GM12878 (cell line): Measurements from ENCODE around the gene TIPRL. TPM values are rescaled to one million over a fixed set of nuclear protein-coding genes. Genes with fewer than 3 reads are reported as not detected.

Source experiments
- ATAC-seq: fragments of 200-7000 bp; cut with Tn5 transposase; 3 replicates; pipeline ENCODE4 v1.9.1; 2020; ENCODE audit warnings: mild to moderate bottlenecking, moderate library complexity
- BruUV-seq: library from RNA; stranded (reverse); fragments of 400-500 nt; replicated peaks from 2 replicates; lab custom pipeline; 2021; lab: Mats Ljungman, UMichigan
- CTCF ChIA-PET: fragments of 300-600 bp; sonication (Branson Sonifier 250); formaldehyde crosslinking; extraction: SDS; loops from one replicate; lab custom pipeline; 2021; ENCODE audit warnings: inconsistent platforms; lab: Yijun Ruan, JAX
- POLR2A ChIA-PET: fragments of 350-600 bp; formaldehyde crosslinking; extraction: SDS; loops from one replicate; lab custom pipeline; 2021; ENCODE audit warnings: inconsistent platforms; lab: Charles Lee
- RAD21 ChIA-PET: fragments of 300-600 bp; sonication (Branson Sonifier 250); formaldehyde crosslinking; loops from one replicate; lab custom pipeline; 2023; ENCODE audit warnings: antibody characterized with exemption; ENCODE audit not compliant: unreplicated experiment; lab: Charles Lee
- SMC1A ChIA-PET: fragments of 300-600 bp; sonication (Branson Sonifier 250); formaldehyde crosslinking; loops from one replicate; lab custom pipeline; 2023; ENCODE audit not compliant: unreplicated experiment, uncharacterized antibody; lab: Charles Lee
- DNase-seq: peaks from one replicate; pipeline ENCODE4 v3.0.0-alpha.2; 2011; ENCODE audit warnings: low read depth, low spot score
- FAIRE-seq: peaks from 3 replicates; lab custom pipeline; 2011; peaks lifted over from hg19 to GRCh38; lab: Jason Lieb, UNC
- H2AFZ ChIP-seq: 2 replicates; pipeline ENCODE4 v1.6.0; 2011; ENCODE audit warnings: low read depth, low read length, control low read depth; ENCODE audit not compliant: control insufficient read depth
- H3K27ac ChIP-seq: 2 replicates; pipeline ENCODE4 v1.5.1; 2011; ENCODE audit warnings: control low read depth; ENCODE audit not compliant: control insufficient read depth, insufficient read depth
- H3K27me3 ChIP-seq, 2 experiments: replicated peaks in 1 of 2; 2 replicates each; pipeline versions ENCODE4 v1.6.0 to v1.6.1; 2011; ENCODE audit warnings: low read length in 1 of 2; ENCODE audit not compliant: control insufficient read depth in 2 of 2, insufficient read depth in 2 of 2
- H3K36me3 ChIP-seq, 2 experiments: 2 replicates each; pipeline ENCODE4 v1.5.1; 2011; ENCODE audit warnings: low read length in 1 of 2; ENCODE audit not compliant: control insufficient read depth in 2 of 2, insufficient read depth in 2 of 2
- H3K4me1 ChIP-seq: 2 replicates; pipeline ENCODE4 v1.6.1; 2011; ENCODE audit warnings: mild to moderate bottlenecking, low read length, moderate library complexity, mixed read lengths; ENCODE audit not compliant: control insufficient read depth, insufficient read depth
- H3K4me2 ChIP-seq: 2 replicates; pipeline ENCODE4 v1.6.0; 2011; ENCODE audit warnings: control low read depth; ENCODE audit not compliant: control insufficient read depth, insufficient read depth
- H3K4me3 ChIP-seq: fragments of 200-600 bp; sonication (generic); 2 replicates; pipeline ENCODE4 v1.5.1; 2016
- H3K79me2 ChIP-seq: 2 replicates; pipeline ENCODE4 v1.6.0; 2011; ENCODE audit warnings: low read length; ENCODE audit not compliant: control insufficient read depth, insufficient read depth
- H3K9ac ChIP-seq: 2 replicates; pipeline ENCODE4 v1.8.0; 2011; ENCODE audit warnings: low read length, control low read depth, mixed read lengths; ENCODE audit not compliant: control insufficient read depth, insufficient read depth
- H3K9me3 ChIP-seq: replicated peaks from 3 replicates; pipeline ENCODE4 v1.5.1; 2011; ENCODE audit warnings: mild to moderate bottlenecking, low read length; ENCODE audit not compliant: control insufficient read depth, insufficient read depth
- H4K20me1 ChIP-seq: 2 replicates; pipeline ENCODE4 v1.6.0; 2011; ENCODE audit not compliant: control insufficient read depth, insufficient read depth
- EED ChIP-seq: sonication (generic); IDR thresholded peaks from 2 replicates; pipeline ENCODE4 v1.6.1; 2016; ENCODE audit warnings: antibody characterized with exemption, low read depth
- HDAC6 ChIP-seq: fragments of 200-600 bp; sonication (generic); IDR thresholded peaks from one replicate; pipeline ENCODE4 v1.8.0; 2017; ENCODE audit warnings: antibody characterized with exemption; ENCODE audit not compliant: unreplicated experiment
- IKZF1 ChIP-seq: fragments of 450-650 bp; conservative IDR thresholded peaks from 2 replicates; pipeline ENCODE4 v1.6.1; 2017; ENCODE audit warnings: antibody characterized with exemption, mild to moderate bottlenecking
- JUNB ChIP-seq: IDR thresholded peaks from 2 replicates; pipeline ENCODE4 v1.6.1; 2016; ENCODE audit warnings: antibody characterized with exemption, mild to moderate bottlenecking
- MYC ChIP-seq: IDR thresholded peaks from 2 replicates; pipeline ENCODE4 v1.6.1; 2011; ENCODE audit warnings: mild to moderate bottlenecking, low read length, moderate library complexity, inconsistent platforms; ENCODE audit not compliant: insufficient read depth, insufficient replicate concordance, insufficient read length, severe bottlenecking
- PAX5 ChIP-seq: IDR thresholded peaks from 2 replicates; pipeline ENCODE4 v1.6.1; 2011; ENCODE audit warnings: low read depth, low read length, borderline replicate concordance
- POLR2AphosphoS2 ChIP-seq: IDR thresholded peaks from 2 replicates; pipeline ENCODE4 v1.6.1; 2011; ENCODE audit warnings: low read depth, mild to moderate bottlenecking, low read length, improper control_type of control experiment, moderate library complexity
- RAD21 ChIP-seq: IDR thresholded peaks from 2 replicates; pipeline ENCODE4 v1.6.1; 2011; ENCODE audit warnings: mild to moderate bottlenecking, low read depth, low read length, moderate library complexity; ENCODE audit not compliant: insufficient read depth
- WRNIP1 ChIP-seq: IDR thresholded peaks from 2 replicates; pipeline ENCODE4 v1.6.1; 2011; ENCODE audit warnings: low read depth, low read length, improper control_type of control experiment, borderline replicate concordance
- ZNF207 ChIP-seq: fragments of 450-650 bp; IDR thresholded peaks from 2 replicates; pipeline ENCODE4 v1.6.1; 2014; ENCODE audit warnings: antibody characterized with exemption, mild to moderate bottlenecking, borderline replicate concordance
- WGBS: methylation state at CpG from one replicate; pipeline ENCODE4 v1.1.6; 2016; ENCODE audit warnings: low lambda C conversion rate; ENCODE audit not compliant: insufficient replicate concordance, insufficient coverage; ENCODE audit errors: missing lambda C conversion rate; 5-methylcytosine and 5-hydroxymethylcytosine counted together
- in situ Hi-C: fragments of 300-500 bp; cut with MboI; formaldehyde crosslinking; loops from 9 replicates; pipeline ENCODE4 v1.14.3; 2018; ENCODE audit warnings: mixed read lengths
- intact Hi-C: fragments of 100-400 bp; cut with micrococcal nuclease; formaldehyde crosslinking; loops from one replicate; pipeline ENCODE4 v1.14.2; 2022; ENCODE audit not compliant: unreplicated experiment
- polyA plus RNA-seq, 11 experiments: library from polyadenylated mRNA; depleted of rRNA in 4 of 11; unstranded in 6 of 11; stranded (reverse) in 5 of 11; fragments of >200 nt; fragmentation: Nextera tagmentation in 4 of 11; fragmentation: Illumina TruSeq in 1 of 11; extraction: Ambion mirVana in 4 of 11; extraction: Trizol in 1 of 11; gene quantifications; 1 replicate in 1 of 11; 2 replicates in 10 of 11; pipeline versions ENCODE4 v1.2.1 to v1.2.3, GENCODE V29; 2011 to 2016; ENCODE audit warnings: inconsistent platforms in 2 of 11, missing spikeins in 2 of 11, low read depth in 1 of 11
- total RNA-seq, 4 experiments: library from RNA; depleted of rRNA in 3 of 4; stranded (reverse); fragments of >200 nt in 3 of 4; fragmentation: Illumina TruSeq in 1 of 4; extraction: Trizol in 1 of 4; gene quantifications; 2 replicates each; pipeline versions ENCODE4 v1.2.1 to v1.2.3, GENCODE V29; 2013 to 2021

Gene TIPRL
- total and polyA plus RNA-seq, 10 of the 15 experiments (the other 5 are each of a cell fraction or from before 2014, with no cell fraction given) = 36.4 to 72.1 (median 49.9) TPM

- DNase-seq = no peak
- H4K20me1 ChIP-seq = no peaks in the 10 kb centered on the region
- H3K79me2 ChIP-seq = no peaks in the 10 kb centered on the region
- no peaks in the 10 kb centered on the region for H3K27me3 ChIP-seq
- POLR2A ChIA-PET = interaction anchor here (0.6 to 1.0 kb wide), 3 partner anchors 17 to 1323 kb away, joined by 3 to 7 read pairs (median 3); no protein-coding TSS in a partner anchor
- no peak overlapping the region for H2AFZ ChIP-seq
- WGBS = 53% methylated on average over 2 of the region's 2 CpGs
- no peak overlapping the region for H3K4me2 ChIP-seq
- H3K9ac ChIP-seq = no peak overlapping the region
- in situ Hi-C loops = no loop called here
- peaks cover 10% of the 10 kb centered on the region for H3K4me1 ChIP-seq
- SMC1A ChIA-PET = interaction anchor here (1.5 to 2.1 kb wide), 2 partner anchors 10 to 16 kb away, joined by 3 to 8 read pairs; no protein-coding TSS in a partner anchor
- no peaks in the 10 kb centered on the region for H3K36me3 ChIP-seq
- no peak overlapping the region for H3K4me3 ChIP-seq
- FAIRE-seq = no peak
- intact Hi-C loops = no loop called here
- RAD21 ChIA-PET = no interaction called here
- no peak for ATAC-seq
- CTCF ChIA-PET = interaction anchor here (1.0 to 1.3 kb wide), 3 partner anchors 12 to 85 kb away, joined by 3 to 7 read pairs (median 5); no protein-coding TSS in a partner anchor
- TF ChIP-seq MYC = no peak
- TF ChIP-seq PAX5 = no peak
- TF ChIP-seq ZNF207 = no peak
- no peak for TF ChIP-seq EED
- TF ChIP-seq JUNB = no peak
- no peak for TF ChIP-seq POLR2AphosphoS2
- no peak for TF ChIP-seq IKZF1
- no peak for TF ChIP-seq WRNIP1
- TF ChIP-seq HDAC6 = no peak
- TF ChIP-seq RAD21 = no peak
- TF ChIP-seq, all 136 proteins: peak for 0
- BruUV-seq = no TSS peak
- H3K27ac ChIP-seq = no peak overlapping the region
- H3K9me3 ChIP-seq = 0 out of 3 replicates have a peak, but pooled peaks cover 2% of the 10 kb centered on the region
These were observed 11.0 kb upstream of the TIPRL start for GRCh38 chr1:168167806-168168205.
